ENCODE measurements around the gene TRDMT1.

TRDMT1 gene

DNA sequence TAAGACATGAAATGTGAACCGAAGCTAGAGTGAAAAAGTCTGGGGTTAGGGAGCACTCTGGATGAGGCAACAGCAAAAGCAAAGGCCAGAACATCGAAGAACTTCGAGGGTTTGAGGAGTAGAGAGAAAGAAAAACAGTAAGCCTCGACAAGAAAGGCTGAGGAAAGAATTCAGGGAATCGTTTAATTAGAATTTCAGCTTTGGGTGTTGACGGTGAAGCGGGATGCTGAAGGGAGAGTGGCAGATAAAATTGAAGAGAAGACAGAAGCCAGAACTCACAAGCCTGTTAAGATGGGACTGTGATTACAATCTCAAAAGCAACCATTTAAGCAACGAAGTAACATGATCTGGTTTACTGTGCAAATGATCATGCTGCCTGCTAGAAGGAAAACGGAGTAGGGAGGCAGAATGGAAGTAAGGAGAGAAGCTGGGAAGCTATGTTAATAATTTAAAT, 2.1 kb downstream of the TRDMT1 start:
- H3K4me1 ChIP-seq (ENCODE audit: control insufficient read depth, insufficient read depth, low read length), result peaks cover 18% of the 10 kb centered on the region
- peak overlapping the region; percentile 0 for H3K27ac ChIP-seq (ENCODE audit: insufficient read depth, low read depth, low read length, poor library complexity, severe bottlenecking)
- H3K9me3 ChIP-seq (ENCODE audit: control insufficient read depth, low read length), result no peaks in the 10 kb centered on the region
- 10 to 12% methylated on average over 9 of the region's 9 CpGs for WGBS, 2 experiments
- no peaks in the 10 kb centered on the region for H3K36me3 ChIP-seq (ENCODE audit: control insufficient read depth, insufficient read depth, low read length)
- H3K27me3 ChIP-seq (ENCODE audit: control insufficient read depth, insufficient read depth, low read length, poor library complexity, severe bottlenecking), result no peaks in the 10 kb centered on the region
- H3K4me3 ChIP-seq (ENCODE audit: insufficient read depth, low read depth, low read length), result peak overlapping the region; percentile 2

DNA sequence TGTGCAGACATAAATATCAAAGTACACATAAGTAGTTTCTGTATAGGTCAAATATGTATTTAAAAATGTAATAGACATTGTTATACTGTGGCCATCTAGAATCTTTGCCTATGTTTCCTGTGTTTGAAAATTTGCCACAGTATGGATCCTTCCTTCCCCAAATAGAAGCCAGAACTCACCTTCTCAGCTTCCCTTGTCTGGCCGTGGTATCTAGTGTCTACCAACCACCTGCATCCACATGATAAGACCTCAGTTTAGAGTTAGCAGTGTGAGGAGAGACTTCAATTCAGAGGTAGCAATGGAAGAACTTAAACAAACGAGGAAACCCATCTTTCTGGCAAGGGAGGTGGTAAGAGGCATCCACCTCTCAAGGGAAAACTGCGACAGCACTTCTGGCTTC, 4.9 kb downstream of the TRDMT1 start:
- no peak overlapping the region for H3K27ac ChIP-seq (ENCODE audit: insufficient read depth, low read depth, low read length, poor library complexity, severe bottlenecking)
- H3K27me3 ChIP-seq (ENCODE audit: control insufficient read depth, insufficient read depth, low read length, poor library complexity, severe bottlenecking), result no peaks in the 10 kb centered on the region
- H3K4me3 ChIP-seq (ENCODE audit: insufficient read depth, low read depth, low read length), result no peak overlapping the region
- no peaks in the 10 kb centered on the region for H3K9me3 ChIP-seq (ENCODE audit: control insufficient read depth, low read length)
- peaks cover 6% of the 10 kb centered on the region for H3K4me1 ChIP-seq (ENCODE audit: control insufficient read depth, insufficient read depth, low read length)
- H3K36me3 ChIP-seq (ENCODE audit: control insufficient read depth, insufficient read depth, low read length), result no peaks in the 10 kb centered on the region
- 48 to 59% methylated on average over 2 to 3 of the region's 3 CpGs for WGBS, 2 experiments

DNA sequence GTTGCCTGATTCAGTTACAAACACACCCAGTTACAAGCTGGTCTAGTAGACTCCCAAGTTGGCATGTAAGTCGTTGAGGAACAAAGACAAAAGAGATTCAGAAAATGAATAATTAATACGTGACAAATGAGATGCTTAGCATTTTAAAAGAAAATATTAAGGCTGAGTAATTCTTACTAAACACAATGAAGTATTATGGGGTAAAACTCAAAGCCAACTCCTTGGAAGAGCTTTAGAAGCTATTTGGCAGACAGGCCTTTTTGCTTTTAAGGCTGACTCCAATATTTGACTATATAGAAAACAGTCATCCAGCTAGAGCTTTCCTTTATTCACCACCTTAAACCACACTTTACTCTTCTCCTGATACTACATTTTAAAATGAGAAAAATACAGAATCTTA, 5.4 kb downstream of the TRDMT1 start:
- H3K27me3 ChIP-seq (ENCODE audit: control insufficient read depth, insufficient read depth, low read length, poor library complexity, severe bottlenecking), result no peaks in the 10 kb centered on the region
- H3K4me3 ChIP-seq (ENCODE audit: insufficient read depth, low read depth, low read length), result no peak overlapping the region
- H3K9me3 ChIP-seq (ENCODE audit: control insufficient read depth, low read length), result no peaks in the 10 kb centered on the region
- H3K27ac ChIP-seq (ENCODE audit: insufficient read depth, low read depth, low read length, poor library complexity, severe bottlenecking), result no peak overlapping the region
- H3K36me3 ChIP-seq (ENCODE audit: control insufficient read depth, insufficient read depth, low read length), result no peaks in the 10 kb centered on the region
- H3K4me1 ChIP-seq (ENCODE audit: control insufficient read depth, insufficient read depth, low read length), result peaks cover 9% of the 10 kb centered on the region
- 76 to 85% methylated on average over 2 of the region's 2 CpGs for WGBS, 2 experiments

DNA sequence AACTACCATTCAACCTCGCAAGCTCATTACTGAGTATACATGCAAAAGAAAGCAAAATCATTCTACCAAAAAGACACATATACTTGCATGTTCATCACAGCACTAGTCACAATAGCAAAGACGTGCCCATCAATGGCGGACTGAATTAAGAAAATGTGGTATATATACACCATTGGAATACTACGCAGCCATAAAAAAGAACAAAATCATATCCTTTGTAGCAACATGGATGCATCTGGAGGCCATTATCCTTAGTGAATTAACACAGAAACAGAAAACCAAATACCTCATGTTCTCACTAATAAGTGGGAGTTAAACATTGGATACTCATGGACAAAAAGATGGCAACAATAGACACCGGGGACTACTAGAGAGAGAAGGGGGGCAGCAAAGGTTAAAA, 6.4 kb downstream of the TRDMT1 start:
- H3K4me1 ChIP-seq (ENCODE audit: control insufficient read depth, insufficient read depth, low read length), result peaks cover 9% of the 10 kb centered on the region
- no peaks in the 10 kb centered on the region for H3K9me3 ChIP-seq (ENCODE audit: control insufficient read depth, low read length)
- no peak overlapping the region for H3K27ac ChIP-seq (ENCODE audit: insufficient read depth, low read depth, low read length, poor library complexity, severe bottlenecking)
- WGBS, 2 experiments, result 75 to 78% methylated on average over 4 to 5 of the region's 5 CpGs
- no peaks in the 10 kb centered on the region for H3K27me3 ChIP-seq (ENCODE audit: control insufficient read depth, insufficient read depth, low read length, poor library complexity, severe bottlenecking)
- H3K4me3 ChIP-seq (ENCODE audit: insufficient read depth, low read depth, low read length), result no peak overlapping the region
- no peaks in the 10 kb centered on the region for H3K36me3 ChIP-seq (ENCODE audit: control insufficient read depth, insufficient read depth, low read length)

DNA sequence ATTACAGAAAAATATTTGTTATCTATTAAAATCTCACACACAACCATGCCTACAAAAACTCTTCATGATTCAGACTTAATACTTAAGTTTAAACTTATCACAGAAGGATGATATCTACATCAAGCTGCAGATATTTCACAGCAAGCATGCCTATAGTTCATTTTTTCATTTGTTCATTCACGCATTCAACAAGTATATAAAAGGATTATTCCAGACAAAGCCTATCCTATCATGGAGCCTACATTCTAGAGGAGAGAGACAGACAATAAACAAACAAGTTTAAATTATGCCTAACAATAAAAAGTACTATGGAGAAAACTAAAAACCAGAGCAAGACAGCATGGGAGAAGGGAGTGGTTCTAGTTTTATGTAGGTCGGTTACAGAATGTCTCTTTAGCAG, 10.9 kb downstream of the TRDMT1 start:
- 85 to 92% methylated on average over 2 of the region's 2 CpGs for WGBS, 2 experiments
- no peak overlapping the region for H3K4me3 ChIP-seq (ENCODE audit: insufficient read depth, low read depth, low read length)
- H3K9me3 ChIP-seq (ENCODE audit: control insufficient read depth, low read length), result no peaks in the 10 kb centered on the region
- no peaks in the 10 kb centered on the region for H3K36me3 ChIP-seq (ENCODE audit: control insufficient read depth, insufficient read depth, low read length)
- H3K27me3 ChIP-seq (ENCODE audit: control insufficient read depth, insufficient read depth, low read length, poor library complexity, severe bottlenecking), result no peaks in the 10 kb centered on the region
- H3K4me1 ChIP-seq (ENCODE audit: control insufficient read depth, insufficient read depth, low read length), result peaks cover 9% of the 10 kb centered on the region
- no peak overlapping the region for H3K27ac ChIP-seq (ENCODE audit: insufficient read depth, low read depth, low read length, poor library complexity, severe bottlenecking)

DNA sequence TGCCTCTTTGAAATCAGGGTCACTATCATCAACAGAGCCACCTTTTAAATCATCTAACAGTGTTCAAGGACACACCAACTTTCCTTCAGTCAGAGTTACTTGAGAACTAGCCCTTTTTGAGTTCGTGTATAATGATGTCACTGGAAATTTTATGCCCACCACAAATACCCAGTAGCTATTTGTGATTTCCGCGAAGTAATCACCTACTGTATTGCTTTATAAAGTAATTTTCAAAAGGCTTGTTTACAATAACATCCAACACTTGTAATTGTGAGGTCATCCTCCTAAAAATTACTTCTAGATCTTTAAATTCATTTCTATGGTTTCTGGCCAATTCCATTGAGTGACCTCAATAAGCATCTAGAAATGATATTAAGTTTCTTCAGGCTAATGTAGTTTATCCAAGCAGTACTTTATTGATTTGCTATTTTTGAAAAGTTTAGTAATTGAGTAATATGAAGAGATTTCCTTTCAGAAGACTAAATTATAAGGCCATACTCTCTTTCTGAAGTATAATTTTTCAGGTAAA, 12.8 kb downstream of the TRDMT1 start:
- H3K27ac ChIP-seq (ENCODE audit: insufficient read depth, low read depth, low read length, poor library complexity, severe bottlenecking), result no peak overlapping the region
- H3K4me1 ChIP-seq (ENCODE audit: control insufficient read depth, insufficient read depth, low read length), result peaks cover 9% of the 10 kb centered on the region
- 89 to 92% methylated on average over 1 to 2 of the region's 3 CpGs for WGBS, 2 experiments
- H3K36me3 ChIP-seq (ENCODE audit: control insufficient read depth, insufficient read depth, low read length), result no peaks in the 10 kb centered on the region
- no peaks in the 10 kb centered on the region for H3K9me3 ChIP-seq (ENCODE audit: control insufficient read depth, low read length)
- H3K27me3 ChIP-seq (ENCODE audit: control insufficient read depth, insufficient read depth, low read length, poor library complexity, severe bottlenecking), result no peaks in the 10 kb centered on the region
- H3K4me3 ChIP-seq (ENCODE audit: insufficient read depth, low read depth, low read length), result no peak overlapping the region

DNA sequence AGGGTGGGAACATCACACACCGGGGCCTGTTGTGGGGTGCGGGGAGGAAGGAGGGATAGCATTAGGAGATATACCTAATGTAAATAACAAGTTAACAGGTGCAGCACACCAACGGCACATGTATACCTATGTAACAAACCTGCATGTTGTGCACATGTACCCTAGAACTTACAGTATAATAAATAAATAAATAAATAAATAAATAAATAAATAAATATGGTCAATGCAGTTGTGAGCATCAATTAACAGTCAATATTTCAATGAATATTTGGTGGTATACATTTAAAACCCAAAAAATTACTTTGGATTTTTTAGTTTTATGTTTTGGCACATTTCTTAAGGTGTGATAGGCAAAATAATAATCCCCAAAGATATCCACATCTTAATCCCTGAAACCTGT, 15.6 kb downstream of the TRDMT1 start:
- H3K27ac ChIP-seq (ENCODE audit: insufficient read depth, low read depth, low read length, poor library complexity, severe bottlenecking), result no peak overlapping the region
- H3K4me1 ChIP-seq (ENCODE audit: control insufficient read depth, insufficient read depth, low read length), result peaks cover 5% of the 10 kb centered on the region
- H3K36me3 ChIP-seq (ENCODE audit: control insufficient read depth, insufficient read depth, low read length), result no peaks in the 10 kb centered on the region
- H3K9me3 ChIP-seq (ENCODE audit: control insufficient read depth, low read length), result no peaks in the 10 kb centered on the region
- H3K27me3 ChIP-seq (ENCODE audit: control insufficient read depth, insufficient read depth, low read length, poor library complexity, severe bottlenecking), result no peaks in the 10 kb centered on the region
- 93 to 100% methylated on average over 2 of the region's 3 CpGs for WGBS, 2 experiments
- H3K4me3 ChIP-seq (ENCODE audit: insufficient read depth, low read depth, low read length), result no peak overlapping the region

DNA sequence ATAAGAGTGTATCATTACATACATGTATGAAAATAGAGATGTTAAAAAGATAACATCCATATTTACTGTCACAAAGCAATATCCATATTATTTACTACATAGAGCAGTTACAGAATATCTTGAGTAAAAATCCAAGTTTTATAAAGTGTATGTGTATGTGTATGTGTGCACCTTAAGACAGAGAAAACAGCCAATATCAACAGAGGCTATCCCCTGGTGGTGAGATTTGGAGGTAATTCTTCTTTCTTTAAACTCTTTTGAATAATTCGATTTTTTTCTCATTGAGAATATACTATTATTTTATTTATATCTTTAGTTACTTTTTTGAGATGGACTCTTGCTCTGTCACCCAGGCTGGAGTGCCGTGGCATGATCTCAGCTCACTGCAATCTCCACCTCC, 18.4 kb downstream of the TRDMT1 start:
- Histone ChIP-seq H3K27me3 (ENCODE audit: control insufficient read depth, insufficient read depth, low read length, poor library complexity, severe bottlenecking) (no peaks in the 10 kb centered on the region), H3K9me3 (ENCODE audit: control insufficient read depth, low read length) (no peaks in the 10 kb centered on the region), H3K27ac (ENCODE audit: insufficient read depth, low read depth, low read length, poor library complexity, severe bottlenecking) (no peak overlapping the region), H3K4me1 (ENCODE audit: control insufficient read depth, insufficient read depth, low read length) (no peaks in the 10 kb centered on the region), H3K4me3 (ENCODE audit: insufficient read depth, low read depth, low read length) (no peak overlapping the region), H3K36me3 (ENCODE audit: control insufficient read depth, insufficient read depth, low read length) (no peaks in the 10 kb centered on the region)
- WGBS, 2 experiments, result 92 to 94% methylated on average over 1 of the region's 2 CpGs

DNA sequence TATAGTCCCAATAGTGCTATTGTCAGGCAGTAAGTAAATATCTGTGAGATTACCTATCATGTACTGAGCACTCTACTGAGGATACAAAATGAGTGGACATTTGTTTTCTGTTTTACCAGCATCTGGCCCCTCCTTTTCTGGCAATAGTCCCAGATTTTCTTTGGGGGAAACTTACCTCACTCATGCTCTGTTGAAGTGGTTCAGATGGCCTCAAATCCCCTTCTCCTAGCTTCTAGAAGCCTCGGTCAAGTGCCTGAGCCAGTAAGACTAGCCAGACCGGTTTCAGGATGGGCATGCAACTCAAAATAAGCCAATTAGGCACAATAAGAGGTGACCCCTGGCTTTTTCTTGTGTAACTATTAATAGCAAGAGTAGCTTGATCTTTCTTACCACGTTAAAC, 19.7 kb downstream of the TRDMT1 start:
- H3K4me1 ChIP-seq (ENCODE audit: control insufficient read depth, insufficient read depth, low read length), result no peaks in the 10 kb centered on the region
- no peaks in the 10 kb centered on the region for H3K36me3 ChIP-seq (ENCODE audit: control insufficient read depth, insufficient read depth, low read length)
- no peaks in the 10 kb centered on the region for H3K27me3 ChIP-seq (ENCODE audit: control insufficient read depth, insufficient read depth, low read length, poor library complexity, severe bottlenecking)
- H3K9me3 ChIP-seq (ENCODE audit: control insufficient read depth, low read length), result no peaks in the 10 kb centered on the region
- WGBS, 2 experiments, result 85 to 97% methylated on average over 3 of the region's 3 CpGs
- H3K27ac ChIP-seq (ENCODE audit: insufficient read depth, low read depth, low read length, poor library complexity, severe bottlenecking), result no peak overlapping the region
- H3K4me3 ChIP-seq (ENCODE audit: insufficient read depth, low read depth, low read length), result no peak overlapping the region

GRCh38 chr10:17181110-17181509, 20.4 kb downstream of the TRDMT1 start:
- no peaks in the 10 kb centered on the region for H3K4me1 ChIP-seq (ENCODE audit: control insufficient read depth, insufficient read depth, low read length)
- H3K36me3 ChIP-seq (ENCODE audit: control insufficient read depth, insufficient read depth, low read length), result no peaks in the 10 kb centered on the region
- WGBS, 2 experiments, result 97 to 99% methylated on average over 5 of the region's 5 CpGs
- no peaks in the 10 kb centered on the region for H3K9me3 ChIP-seq (ENCODE audit: control insufficient read depth, low read length)
- H3K27ac ChIP-seq (ENCODE audit: insufficient read depth, low read depth, low read length, poor library complexity, severe bottlenecking), result no peak overlapping the region
- H3K27me3 ChIP-seq (ENCODE audit: control insufficient read depth, insufficient read depth, low read length, poor library complexity, severe bottlenecking), result no peaks in the 10 kb centered on the region
- no peak overlapping the region for H3K4me3 ChIP-seq (ENCODE audit: insufficient read depth, low read depth, low read length)

DNA sequence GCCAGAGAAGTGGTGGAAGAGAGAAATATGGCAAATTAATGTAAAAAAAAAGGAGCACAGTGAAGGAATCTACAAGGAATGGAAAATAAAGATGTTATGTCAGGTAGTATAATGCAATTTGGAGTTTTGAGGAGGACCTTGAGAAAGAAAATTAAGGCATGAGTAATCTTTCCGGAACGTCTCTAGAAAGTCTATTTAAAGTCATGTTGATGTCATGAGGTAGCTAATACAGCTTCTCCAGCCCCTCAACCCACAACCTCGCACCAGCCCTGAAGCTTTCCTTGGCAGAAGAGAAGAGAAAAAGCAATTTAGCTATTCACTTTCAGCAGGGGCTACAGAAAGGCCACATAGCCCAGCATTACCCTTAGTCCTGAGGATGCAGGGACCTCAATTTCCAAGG, 22.5 kb downstream of the TRDMT1 start:
- Histone ChIP-seq H3K27ac (ENCODE audit: insufficient read depth, low read depth, low read length, poor library complexity, severe bottlenecking) (no peak overlapping the region), H3K27me3 (ENCODE audit: control insufficient read depth, insufficient read depth, low read length, poor library complexity, severe bottlenecking) (no peaks in the 10 kb centered on the region), H3K36me3 (ENCODE audit: control insufficient read depth, insufficient read depth, low read length) (no peaks in the 10 kb centered on the region), H3K4me3 (ENCODE audit: insufficient read depth, low read depth, low read length) (no peak overlapping the region), H3K9me3 (ENCODE audit: control insufficient read depth, low read length) (no peaks in the 10 kb centered on the region), H3K4me1 (ENCODE audit: control insufficient read depth, insufficient read depth, low read length) (peaks cover 7% of the 10 kb centered on the region)
- 91 to 94% methylated on average over 3 of the region's 3 CpGs for WGBS, 2 experiments

Measured in ectodermal cell (in vitro differentiated cells).